Right ventricle myocardium superior (tissue), 1 donor: ENCODE measurements around the gene ATXN7L2. TPM values are rescaled to one million over a fixed set of nuclear protein-coding genes. Genes with fewer than 3 reads are reported as not detected.

ENCODE experiments used
- ATAC-seq: fragments of 200-7000 bp; cut with Tn5 transposase; one replicate; pipeline ENCODE4 v1.9.1; 2020; ENCODE audit warnings: mild to moderate bottlenecking; ENCODE audit not compliant: poor library complexity
- DNase-seq: peaks from one replicate; pipeline ENCODE4 v3.0.0-alpha.2; 2020
- intact Hi-C: fragments of 100-400 bp; cut with DNase I; formaldehyde crosslinking; loops from one replicate; pipeline ENCODE4 v1.11.2; 2022
- total RNA-seq: library from RNA; stranded (reverse); fragmentation: NEBNext Ultra II Directional; extraction: Animal tissue kit (Norgen Biotek cat#: 25700); gene quantifications from one replicate; pipeline ENCODE4 v1.2.1, GENCODE V29; 2021
- donor health status: DM: no; HTN: yes; CAD: no; lungs with severe emphysema.

Gene ATXN7L2
- total RNA-seq, 1 donor from 2014 or later: 2.4 TPM

DNA sequence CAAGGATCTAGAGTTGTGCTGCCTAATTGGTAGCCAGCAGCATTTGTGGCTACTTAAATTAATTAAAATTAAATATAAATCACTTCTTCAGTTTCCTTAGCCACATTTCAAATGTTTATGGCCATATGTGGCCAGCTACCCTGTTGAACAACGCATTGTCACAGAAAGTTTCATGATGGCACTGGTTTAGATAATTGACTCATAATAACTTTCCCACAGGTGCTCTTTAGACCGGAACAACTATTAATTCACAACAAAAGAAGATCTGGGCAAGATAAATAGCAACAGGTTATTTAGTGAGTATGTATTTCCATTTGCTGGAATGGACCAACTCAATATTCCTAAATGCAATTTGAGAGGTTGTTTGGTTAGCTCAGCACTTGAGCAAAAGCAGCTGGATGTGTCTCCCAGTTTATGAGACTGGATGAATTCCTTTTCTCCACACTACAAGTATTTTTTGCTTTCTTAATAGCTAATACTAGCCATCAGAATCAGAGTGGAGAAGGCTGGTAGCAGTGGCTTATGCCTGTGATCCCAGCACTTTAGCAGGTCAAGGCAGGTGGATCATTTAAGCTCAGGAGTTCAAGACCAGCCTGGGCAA, 29.5 kb downstream of the ATXN7L2 start:
- intact Hi-C loops: no loop called here
- no peak for ATAC-seq

DNA sequence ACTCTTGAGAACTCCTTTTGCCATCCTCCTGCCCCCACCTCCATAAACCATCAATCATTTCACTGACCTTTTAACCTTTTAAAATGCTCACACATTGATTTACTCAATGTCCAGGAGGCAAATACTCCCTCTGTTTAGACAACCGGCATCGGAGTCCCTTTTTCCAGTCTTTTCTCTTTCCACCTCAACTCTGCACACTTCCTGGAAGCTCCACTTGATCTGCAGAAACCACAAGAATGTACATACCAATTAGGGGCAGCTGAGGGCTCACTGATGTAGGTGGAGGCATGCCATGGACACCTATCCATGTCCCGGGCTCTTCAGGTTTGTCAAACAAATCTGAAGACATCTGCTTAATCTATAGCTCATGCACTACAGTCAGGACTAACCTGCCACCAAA, 31.1 kb downstream of the ATXN7L2 start:
- intact Hi-C loops: no loop called here
- ATAC-seq (no peak), DNase-seq (no peak)

More for the DNA sequence above, 29.5 kb downstream of the ATXN7L2 start:
- DNase-seq: no peak

DNA sequence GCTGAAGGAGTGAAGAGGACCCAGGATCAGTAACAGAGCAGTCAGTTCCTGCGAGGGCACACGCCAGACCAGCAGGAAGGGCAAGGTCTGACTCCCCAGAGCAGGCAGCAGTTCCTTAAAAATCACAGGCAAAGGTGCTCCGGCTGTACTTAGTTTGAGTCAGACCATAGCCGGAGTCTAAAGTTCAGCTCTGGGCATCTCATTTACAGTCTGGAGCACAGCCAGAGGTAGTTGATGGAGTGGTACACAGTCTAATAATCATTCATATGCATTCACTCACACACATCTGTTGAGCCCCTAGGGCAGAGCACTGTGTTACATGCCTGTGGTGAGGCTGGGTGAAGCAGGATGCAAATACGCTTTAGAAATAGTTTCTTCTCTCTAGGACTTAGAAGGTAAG, 33.2 kb downstream of the ATXN7L2 start:
- intact Hi-C loops: no loop called here
- no peak for ATAC-seq
- DNase-seq: no peak

DNA sequence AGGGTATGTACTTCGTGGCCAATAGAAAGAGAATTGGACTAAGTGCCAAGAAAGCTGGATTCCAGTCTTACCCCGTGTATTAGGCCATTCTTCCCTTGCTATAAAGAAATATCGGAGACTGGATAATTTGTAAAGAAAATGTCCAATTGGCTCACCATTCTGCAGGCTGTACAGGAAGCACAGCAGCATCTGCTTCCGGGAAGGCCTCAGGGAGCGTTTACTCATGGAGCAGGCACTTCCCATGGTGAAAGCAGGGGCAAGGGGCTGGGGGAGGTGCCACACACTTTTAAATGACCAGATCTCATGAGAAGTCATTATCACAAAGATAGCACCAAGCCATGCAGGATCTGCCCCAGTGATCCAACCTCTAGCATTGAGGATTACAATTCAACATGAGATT, 33.6 kb downstream of the ATXN7L2 start:
- ATAC-seq (no peak), DNase-seq (no peak)
- intact Hi-C loops: no loop called here

DNA sequence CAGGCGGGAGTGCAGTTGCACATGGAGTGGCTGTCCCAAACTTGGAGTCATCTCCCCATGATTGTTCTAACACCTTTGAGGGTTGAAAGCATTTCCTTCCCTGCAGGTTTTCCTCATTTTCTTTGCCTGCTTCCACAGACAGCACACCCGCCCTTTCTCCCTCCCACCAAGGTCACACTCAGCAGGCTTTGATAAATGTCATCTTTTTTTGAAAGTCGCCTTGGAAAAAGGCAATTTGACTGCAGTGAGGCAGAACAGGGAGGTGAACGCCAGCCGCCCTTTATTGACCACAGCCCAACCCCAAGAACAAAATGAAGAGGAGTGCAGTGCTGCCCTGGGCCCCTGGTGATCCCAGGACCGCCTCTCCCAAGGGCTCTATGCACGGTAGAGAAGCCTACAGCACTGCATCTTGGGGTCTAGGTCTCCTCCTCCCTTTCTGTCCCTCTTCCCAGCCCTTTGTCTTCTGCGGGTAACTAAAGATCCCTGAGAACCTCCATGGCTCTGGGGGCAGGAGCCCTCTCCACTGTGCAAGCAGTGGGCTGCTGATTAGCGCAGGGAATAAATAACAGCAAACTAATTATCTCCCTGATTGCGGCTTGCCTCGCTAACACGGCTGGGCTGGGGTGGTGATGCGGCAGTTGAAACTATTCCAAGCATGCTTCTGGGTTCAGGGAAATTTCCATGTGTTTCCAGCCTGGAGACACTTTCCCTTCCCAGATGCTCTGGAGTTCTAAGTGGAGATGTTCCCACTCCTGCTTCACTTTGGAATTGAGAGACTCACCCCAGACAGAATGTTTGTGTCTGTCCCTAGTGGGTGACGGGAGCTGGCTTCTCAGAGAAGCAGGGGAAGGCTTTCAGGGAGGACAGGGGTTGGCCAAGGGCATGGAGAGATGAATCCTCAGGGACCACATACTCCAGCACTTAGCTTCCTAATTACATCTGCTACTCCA, 37.6 kb downstream of the ATXN7L2 start:
- intact Hi-C loops: loop anchor here (10.0 kb wide), 1 partner anchor 76 kb away; no protein-coding TSS in a partner anchor
- ATAC-seq (peak; percentile 71), DNase-seq (no peak)

DNA sequence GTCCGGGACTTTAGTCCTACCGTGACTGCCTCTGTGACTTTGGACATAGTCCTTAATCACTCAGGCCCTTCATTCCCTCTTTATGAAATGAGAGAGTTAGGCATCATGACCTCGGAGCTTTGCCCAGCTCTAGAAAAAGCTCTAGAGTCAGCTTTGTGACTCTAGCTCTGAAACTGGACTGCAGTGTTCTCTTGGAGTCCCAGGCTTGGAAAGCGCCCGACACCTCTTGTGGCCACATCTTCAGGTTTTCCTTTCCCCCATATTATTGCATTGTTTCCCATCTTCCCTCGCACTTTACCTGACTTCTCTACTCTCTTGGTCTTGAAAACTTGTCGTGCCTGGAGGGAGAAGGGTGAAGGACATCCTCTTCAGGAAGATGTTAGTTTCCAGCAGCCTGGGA, 38.3 kb downstream of the ATXN7L2 start:
- ATAC-seq (no peak), DNase-seq (no peak)
- intact Hi-C loops: loop anchor here (10.0 kb wide), 1 partner anchor 77 kb away; no protein-coding TSS in a partner anchor

DNA sequence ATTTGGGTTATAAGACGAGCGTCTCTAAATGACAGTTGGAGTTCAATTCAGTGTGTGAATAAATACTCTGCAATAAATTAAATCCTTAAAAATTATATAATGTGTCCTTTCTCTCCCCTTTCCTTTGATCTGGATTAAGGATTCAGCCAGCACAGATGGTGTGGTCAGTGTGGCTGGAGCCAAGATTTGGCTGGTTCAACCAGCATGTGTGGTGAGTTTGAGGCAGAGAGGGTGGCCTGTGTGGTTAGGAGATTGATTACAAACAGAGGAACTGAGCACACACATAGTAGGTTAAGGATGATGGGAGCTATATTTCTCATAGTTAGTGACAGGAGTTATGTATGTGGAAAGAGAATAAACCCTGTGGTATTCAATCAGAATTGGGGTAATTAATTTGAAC, 40.0 kb downstream of the ATXN7L2 start:
- ATAC-seq: no peak
- intact Hi-C loops: loop anchor here (10.0 kb wide), 1 partner anchor 79 kb away; no protein-coding TSS in a partner anchor
- no peak for DNase-seq

DNA sequence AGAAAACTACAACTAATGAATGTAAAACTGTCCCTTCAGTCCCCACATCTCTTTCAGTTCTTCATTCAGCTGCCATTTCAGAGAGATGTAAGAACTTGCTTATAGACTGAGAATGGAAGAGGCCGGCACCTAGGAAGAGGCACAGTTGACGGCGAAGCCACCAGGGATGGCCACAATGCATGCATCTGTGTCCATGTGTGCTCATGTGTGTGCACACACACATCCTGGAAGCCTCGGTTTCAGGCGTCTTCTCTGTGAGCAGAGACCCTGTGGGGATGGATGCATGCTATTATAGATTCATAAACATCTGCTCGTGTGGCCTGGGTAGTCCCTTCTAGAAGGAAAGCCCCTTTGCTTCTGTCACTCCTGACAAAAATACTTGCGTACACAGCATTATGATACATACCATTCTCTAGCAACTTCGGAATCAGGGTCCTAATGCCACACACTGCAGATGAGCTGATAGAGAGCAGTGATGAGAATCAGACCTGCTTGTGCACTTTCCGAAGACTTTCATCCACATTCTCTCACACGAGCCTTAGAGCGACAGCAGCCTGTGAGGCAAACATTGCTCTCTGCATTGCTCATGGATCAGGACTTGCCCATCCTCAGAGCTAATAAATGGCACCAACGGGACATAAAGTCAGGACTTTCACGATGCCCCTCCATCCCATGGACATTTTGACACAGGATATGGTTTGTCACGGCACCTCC, 43.5 kb downstream of the ATXN7L2 start:
- no peak for ATAC-seq
- intact Hi-C loops: loop anchor here (10.0 kb wide), 1 partner anchor 82 kb away; no protein-coding TSS in a partner anchor

DNA sequence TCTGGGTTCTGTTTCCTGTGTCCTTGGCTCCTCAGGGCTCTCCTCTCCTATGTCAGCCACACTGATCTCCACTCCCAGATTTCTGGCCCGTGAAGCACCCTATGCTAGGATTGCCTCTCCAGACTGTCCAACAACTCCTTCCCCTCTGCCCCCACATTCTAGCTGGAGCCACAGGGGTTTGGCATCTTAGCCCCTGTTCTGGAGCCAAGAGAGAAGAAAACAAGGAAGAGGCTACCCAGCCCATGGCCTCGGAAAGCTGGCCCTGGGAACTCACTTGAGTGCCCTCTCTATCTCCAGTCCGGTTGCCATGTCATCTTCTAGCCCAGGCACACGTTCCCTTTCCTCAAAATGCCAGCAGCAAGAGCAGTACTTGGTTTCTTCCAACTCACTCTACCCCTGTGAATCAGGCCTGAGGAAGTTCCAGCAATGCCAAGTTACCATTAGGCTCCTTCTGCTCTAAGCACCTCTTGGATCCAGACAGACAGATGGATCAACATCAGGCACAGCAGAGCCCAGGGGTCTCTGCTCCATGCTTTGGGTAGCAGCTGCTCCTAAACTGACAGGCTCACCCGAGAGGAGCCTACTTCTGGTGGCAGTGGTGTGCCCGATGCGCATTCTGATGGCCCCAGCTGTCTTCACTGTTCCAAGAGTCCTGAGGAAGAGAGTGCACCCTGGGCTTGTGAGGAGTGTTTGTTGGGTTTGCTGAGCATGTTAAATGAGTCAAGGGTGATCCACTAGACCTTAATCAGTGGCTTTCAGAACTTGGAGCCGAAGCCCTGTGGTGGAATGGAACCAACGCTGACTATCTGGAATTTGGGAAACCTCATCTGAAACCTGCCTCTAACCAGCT, 44.4 kb downstream of the ATXN7L2 start:
- ATAC-seq: no peak

More for the DNA sequence above, 43.5 kb downstream of the ATXN7L2 start:
- DNase-seq: no peak

DNA sequence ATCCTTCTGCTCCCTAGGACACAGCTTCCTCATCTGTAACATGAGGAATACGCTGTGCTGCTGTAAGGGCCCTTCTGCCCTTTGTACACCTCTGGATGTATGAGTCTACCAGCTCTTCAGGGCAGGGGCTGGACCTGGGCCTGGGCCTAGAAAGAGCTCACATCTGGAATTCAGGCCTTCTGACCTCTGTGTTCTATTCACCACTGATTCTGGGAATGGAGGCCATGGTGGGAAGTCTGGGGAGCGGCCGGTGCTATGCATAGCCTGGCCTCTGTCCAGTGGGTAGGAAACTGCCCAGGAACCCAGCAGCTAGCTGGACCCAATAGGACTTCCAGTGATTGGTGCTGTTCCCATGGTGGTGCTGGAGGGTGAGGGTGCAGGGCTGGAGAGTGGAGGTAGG, 45.0 kb downstream of the ATXN7L2 start:
- ATAC-seq: no peak
- intact Hi-C loops: loop anchor here (10.0 kb wide), 1 partner anchor 84 kb away; no protein-coding TSS in a partner anchor

More for the DNA sequence above, 44.4 kb downstream of the ATXN7L2 start:
- intact Hi-C loops: loop anchor here (10.0 kb wide), 1 partner anchor 83 kb away; no protein-coding TSS in a partner anchor
- no peak for DNase-seq

DNA sequence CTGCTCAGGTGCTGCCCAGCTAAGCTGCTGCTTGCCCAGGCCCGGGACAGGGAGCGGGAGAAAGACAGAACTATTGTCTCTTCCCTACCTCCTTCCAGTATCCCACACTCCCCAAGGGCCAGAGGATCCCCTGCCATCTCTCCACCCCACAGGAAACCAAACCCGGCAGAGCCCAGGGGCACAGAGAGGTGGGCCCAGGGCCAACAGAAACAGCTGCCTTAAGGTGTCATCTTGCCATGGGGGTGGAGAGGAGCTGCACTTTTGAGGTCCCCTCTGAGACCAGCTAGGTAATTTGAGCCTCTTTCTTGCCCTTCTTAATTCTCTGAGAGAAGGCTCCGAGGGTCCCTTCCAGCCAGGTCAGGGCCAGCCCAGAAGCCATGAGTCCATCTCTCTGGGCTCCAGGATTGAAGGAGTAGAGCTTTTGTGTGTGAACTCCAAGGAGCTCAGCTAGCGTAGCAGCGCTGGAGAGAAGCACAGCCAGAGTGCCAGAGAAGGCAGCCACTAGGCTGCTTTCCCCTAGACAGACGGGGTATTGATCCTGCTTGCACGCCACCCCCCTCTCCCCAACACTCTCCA, 46.3 kb downstream of the ATXN7L2 start:
- ATAC-seq (no peak), DNase-seq (no peak)
- intact Hi-C loops: loop anchor here (10.0 kb wide), 2 partner anchors 85 to 255 kb away; no protein-coding TSS in a partner anchor

More for the DNA sequence above, 45.0 kb downstream of the ATXN7L2 start:
- DNase-seq: no peak

DNA sequence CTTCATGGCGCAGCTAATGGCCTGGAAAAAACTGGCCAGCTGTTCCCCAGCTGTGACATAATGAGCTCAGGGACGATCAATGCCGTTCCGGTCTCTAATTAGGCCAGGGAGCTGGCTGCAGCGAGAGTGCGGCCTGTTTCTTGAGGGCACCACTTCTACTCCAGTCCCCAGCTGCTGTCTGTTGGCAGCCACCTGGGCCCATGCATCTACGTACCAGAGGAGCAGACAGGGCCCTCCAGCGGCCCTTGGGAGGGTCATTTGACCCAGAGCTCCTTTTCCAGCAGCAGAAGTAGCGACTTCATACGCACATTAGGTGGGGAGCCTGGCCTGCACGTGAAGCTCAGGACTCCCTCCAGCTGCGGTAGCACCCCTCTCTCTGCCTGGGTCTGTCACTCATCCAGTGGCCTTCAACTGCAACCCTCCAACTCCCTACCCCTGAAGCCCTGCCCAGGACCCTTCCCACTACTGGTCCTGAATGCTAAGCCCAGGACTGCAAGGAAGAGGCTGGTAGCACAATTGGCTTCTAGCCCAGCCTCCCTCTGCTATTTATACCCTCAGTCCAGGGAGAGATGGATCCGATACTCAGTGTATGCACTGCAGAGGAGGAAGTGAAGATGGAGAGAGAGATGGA, 46.9 kb downstream of the ATXN7L2 start:
- ATAC-seq (no peak), DNase-seq (no peak)
- intact Hi-C loops: loop anchor here (10.0 kb wide), 1 partner anchor 256 kb away; no protein-coding TSS in a partner anchor

DNA sequence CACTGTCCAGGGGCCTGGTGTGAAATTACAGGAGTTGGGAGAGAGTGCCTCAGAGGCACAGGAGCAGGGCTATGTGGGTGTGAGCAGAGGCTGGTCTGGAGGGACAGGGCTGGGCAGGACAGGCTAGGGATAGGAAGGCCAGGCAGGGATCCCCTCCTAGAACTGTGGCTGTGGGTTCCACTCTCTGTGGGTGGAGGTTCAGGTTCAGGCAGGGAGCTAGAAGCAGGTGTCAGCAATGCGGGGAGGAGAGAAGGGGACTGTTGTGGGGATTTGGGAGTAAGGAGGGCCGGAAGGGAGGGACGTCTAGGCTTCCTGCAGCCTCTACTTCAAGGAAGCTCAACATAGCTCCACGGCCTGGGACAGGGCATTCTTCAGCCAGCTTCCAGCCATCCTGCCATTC, 47.7 kb downstream of the ATXN7L2 start:
- intact Hi-C loops: loop anchor here (10.0 kb wide), 1 partner anchor 257 kb away; no protein-coding TSS in a partner anchor
- ATAC-seq (no peak), DNase-seq (no peak)

DNA sequence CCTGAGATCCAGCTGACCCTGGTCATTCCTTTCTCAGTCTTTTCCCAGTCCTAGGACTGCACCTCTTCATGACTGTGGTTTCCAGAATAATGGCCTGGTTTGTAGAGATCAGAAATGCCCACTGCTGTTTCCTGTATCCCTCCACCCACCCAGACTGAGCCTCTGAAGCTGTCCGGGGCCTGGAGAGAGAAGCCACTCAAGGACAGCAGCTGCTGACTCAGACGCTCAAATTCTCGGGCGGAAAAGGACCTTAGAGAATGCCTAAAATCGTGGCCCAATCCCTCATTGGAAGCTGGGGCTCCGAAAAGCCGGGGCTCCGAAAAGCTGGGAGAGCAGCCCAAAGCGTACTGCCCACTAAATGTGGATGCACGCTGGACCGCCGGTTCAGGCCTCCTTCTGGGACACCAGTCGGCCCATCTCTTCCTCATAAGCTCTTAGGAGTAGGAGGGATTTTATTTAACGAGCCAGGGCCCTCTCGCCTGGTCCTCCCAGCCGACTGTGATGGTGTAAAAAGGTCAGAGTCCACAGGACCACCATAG, 48.2 kb downstream of the ATXN7L2 start:
- no peak for ATAC-seq
- intact Hi-C loops: loop anchor here (2.0 to 10.0 kb wide), 2 partner anchors 41 to 257 kb away; no protein-coding TSS in a partner anchor
- no peak for DNase-seq

DNA sequence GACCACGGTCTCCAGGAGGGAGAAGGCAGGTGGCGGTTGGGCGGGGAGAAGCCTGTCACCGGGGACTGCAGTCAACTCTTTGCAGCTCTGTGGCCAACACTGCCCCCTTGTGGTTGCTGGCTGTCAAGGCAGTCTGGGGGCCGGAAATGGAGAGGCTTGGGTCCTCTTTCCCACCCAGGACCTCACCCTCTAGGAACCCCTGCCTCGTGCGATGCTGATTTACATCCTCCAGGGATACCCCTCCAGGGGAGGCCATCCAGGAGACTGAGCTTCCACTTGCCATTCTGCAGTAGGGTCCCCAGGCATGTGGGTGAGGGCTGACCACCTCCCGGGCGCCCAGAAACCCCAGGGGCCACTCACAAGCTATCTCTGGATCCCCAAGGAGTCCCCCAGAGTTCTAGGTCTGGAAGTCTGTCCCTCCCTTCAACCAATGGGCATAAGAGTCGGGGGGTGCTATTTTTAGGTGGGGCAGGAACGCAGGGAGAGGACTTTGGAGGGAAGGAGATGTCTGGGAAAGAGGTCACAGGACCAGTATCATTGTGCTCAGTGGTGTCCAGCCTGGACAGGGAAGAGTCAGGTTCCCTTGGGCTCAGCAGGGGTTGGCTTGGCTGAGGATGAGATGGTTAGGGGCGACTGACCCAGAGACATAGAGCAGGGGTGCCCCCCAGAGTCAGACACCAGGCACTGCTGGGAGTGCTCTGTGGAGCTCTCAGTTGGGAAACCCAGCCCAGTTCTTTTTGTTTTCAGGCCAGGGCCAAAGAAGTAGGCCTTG, 48.8 kb downstream of the ATXN7L2 start:
- intact Hi-C loops: loop anchor here (2.0 to 10.0 kb wide), 2 partner anchors 42 to 258 kb away; no protein-coding TSS in a partner anchor
- peak; percentile 89 for DNase-seq

DNA sequence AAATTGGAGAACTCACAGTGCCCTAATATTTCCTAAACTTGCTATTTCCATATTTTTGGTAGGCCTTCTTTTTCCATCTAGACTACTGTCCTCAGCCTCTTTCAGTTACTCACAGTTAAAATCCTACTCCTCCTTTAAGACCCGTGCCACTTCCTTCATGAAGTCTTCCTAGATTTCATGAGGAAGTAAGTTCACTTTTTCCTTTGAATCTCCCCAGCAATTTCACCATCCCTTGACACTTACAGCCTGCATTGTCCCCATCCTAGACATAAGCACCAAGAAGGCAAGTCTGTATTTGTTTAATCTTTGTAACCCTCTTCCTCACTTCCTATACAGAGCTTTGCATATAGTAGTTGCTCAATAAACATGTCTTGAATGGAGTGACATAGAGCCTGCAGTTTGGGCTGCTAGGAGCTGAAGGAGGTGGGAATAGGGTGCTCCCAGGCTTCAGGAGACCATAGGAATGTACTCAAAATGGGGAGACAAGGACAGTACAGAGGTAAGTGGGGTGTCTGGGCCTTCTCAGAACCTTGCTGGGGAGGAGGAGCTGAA, 50.7 kb downstream of the ATXN7L2 start:
- no peak for ATAC-seq
- no peak for DNase-seq
- intact Hi-C loops: loop anchor here (10.0 kb wide), 1 partner anchor 260 kb away; no protein-coding TSS in a partner anchor

More for the DNA sequence above, 48.8 kb downstream of the ATXN7L2 start:
- ATAC-seq: peak; percentile 80
